Measurements from ENCODE around the gene ZNF664. TPM values are rescaled to one million over a fixed set of nuclear protein-coding genes. Genes with fewer than 3 reads are reported as not detected.

ZNF664 gene
- total RNA-seq, 1 donor = 18.5 TPM

GRCh38 chr12:124045671-124046455 is 72.8 kb downstream of the ZNF664 start:
- Histone ChIP-seq H3K4me1 (ENCODE audit: insufficient read depth, low read length) (no peaks in the 10 kb centered on the region), H3K4me3 (ENCODE audit: low read length) (no peak overlapping the region), H3K9me3 (ENCODE audit: low read depth, low read length) (peaks cover 6% of the 10 kb centered on the region), H3K27me3 (ENCODE audit: insufficient read depth, low read length) (no peaks in the 10 kb centered on the region)

DNA sequence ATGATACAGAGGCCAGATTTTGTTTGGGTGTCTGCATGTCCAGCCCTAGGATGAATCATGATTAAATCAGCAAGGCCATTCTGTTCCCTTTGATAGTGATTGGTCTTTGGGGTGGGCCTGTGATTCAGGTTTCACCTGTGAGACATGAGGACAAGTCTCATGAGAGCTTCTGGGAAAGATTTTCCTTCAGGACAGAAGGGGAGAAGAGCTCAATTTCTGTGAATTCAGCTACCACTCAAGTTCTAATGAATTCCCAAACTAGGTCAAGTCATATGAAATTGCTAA is 73.4 kb downstream of the ZNF664 start:
- H3K9me3 ChIP-seq (ENCODE audit: low read depth, low read length) = peaks cover 6% of the 10 kb centered on the region
- no peaks in the 10 kb centered on the region for H3K4me1 ChIP-seq (ENCODE audit: insufficient read depth, low read length)
- no peaks in the 10 kb centered on the region for H3K27me3 ChIP-seq (ENCODE audit: insufficient read depth, low read length)
- no peak overlapping the region for H3K4me3 ChIP-seq (ENCODE audit: low read length)

GRCh38 chr12:124047045-124047566 is 74.1 kb downstream of the ZNF664 start:
- Histone ChIP-seq H3K4me1 (ENCODE audit: insufficient read depth, low read length) (no peaks in the 10 kb centered on the region), H3K4me3 (ENCODE audit: low read length) (no peak overlapping the region), H3K27me3 (ENCODE audit: insufficient read depth, low read length) (no peaks in the 10 kb centered on the region), H3K9me3 (ENCODE audit: low read depth, low read length) (peaks cover 6% of the 10 kb centered on the region)

- H3K9me3 ChIP-seq (ENCODE audit: low read depth, low read length) = peaks cover 6% of the 10 kb centered on the region
- H3K27me3 ChIP-seq (ENCODE audit: insufficient read depth, low read length) = no peaks in the 10 kb centered on the region
- H3K4me3 ChIP-seq (ENCODE audit: low read length) = no peak overlapping the region
- no peaks in the 10 kb centered on the region for H3K4me1 ChIP-seq (ENCODE audit: insufficient read depth, low read length)
Measured at GRCh38 chr12:124049451-124050094, 76.6 kb downstream of the ZNF664 start.

GRCh38 chr12:124053851-124054250 is 80.8 kb downstream of the ZNF664 start:
- H3K9me3 ChIP-seq (ENCODE audit: low read depth, low read length) = no peaks in the 10 kb centered on the region

DNA sequence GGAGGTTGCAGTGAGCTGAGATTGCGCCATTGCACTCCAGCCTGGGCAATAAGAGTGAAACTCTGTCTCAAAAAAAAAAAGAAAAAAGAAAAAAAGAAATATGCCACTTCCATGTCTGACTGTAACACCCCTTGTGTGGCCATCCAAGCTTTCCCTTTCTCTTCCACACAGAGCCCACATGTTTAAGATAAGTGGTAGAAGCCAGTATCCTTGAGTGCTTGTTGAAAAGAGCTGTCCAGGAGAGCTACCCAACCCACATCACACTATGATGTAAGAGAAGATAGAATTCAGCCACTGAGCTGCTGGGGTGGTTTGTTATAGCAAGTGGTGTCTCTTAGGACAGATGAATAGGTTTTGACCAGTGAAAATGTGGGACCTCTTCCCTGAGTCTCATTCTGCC is 82.1 kb downstream of the ZNF664 start:
- no peaks in the 10 kb centered on the region for H3K9me3 ChIP-seq (ENCODE audit: low read depth, low read length)
- H3K4me3 ChIP-seq (ENCODE audit: low read length) = no peak overlapping the region

More at GRCh38 chr12:124053851-124054250, 80.8 kb downstream of the ZNF664 start:
- Histone ChIP-seq H3K27me3 (ENCODE audit: insufficient read depth, low read length) (no peaks in the 10 kb centered on the region), H3K4me1 (ENCODE audit: insufficient read depth, low read length) (no peaks in the 10 kb centered on the region), H3K4me3 (ENCODE audit: low read length) (no peak overlapping the region)

DNA sequence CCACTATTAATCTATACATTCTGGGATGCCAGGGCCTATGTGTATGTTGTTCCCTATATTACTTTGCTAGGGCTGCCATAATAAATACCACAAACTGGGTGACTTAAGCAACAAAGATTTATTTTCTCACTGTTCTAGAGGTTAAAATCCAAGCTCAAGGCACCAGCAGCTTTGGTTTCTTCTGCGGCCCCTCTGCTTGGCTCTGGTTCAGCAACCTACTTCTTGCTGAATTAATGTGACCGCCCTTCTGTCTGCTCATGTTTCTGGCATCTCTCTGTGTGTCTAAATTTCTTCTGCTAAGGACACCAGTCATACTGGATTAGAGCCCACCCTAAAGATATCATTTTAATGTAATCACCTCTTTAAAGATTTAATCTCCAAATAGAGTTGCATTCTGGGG is 84.7 kb downstream of the ZNF664 start:
- no peak overlapping the region for H3K4me3 ChIP-seq (ENCODE audit: low read length)
- no peaks in the 10 kb centered on the region for H3K4me1 ChIP-seq (ENCODE audit: insufficient read depth, low read length)
- no peaks in the 10 kb centered on the region for H3K27me3 ChIP-seq (ENCODE audit: insufficient read depth, low read length)
- H3K9me3 ChIP-seq (ENCODE audit: low read depth, low read length) = no peaks in the 10 kb centered on the region

More for the DNA sequence above, 82.1 kb downstream of the ZNF664 start:
- Histone ChIP-seq H3K4me1 (ENCODE audit: insufficient read depth, low read length) (no peaks in the 10 kb centered on the region), H3K27me3 (ENCODE audit: insufficient read depth, low read length) (no peaks in the 10 kb centered on the region)

GRCh38 chr12:124059752-124060151 is 86.7 kb downstream of the ZNF664 start:
- H3K4me3 ChIP-seq (ENCODE audit: low read length) = no peak overlapping the region
- H3K4me1 ChIP-seq (ENCODE audit: insufficient read depth, low read length) = no peaks in the 10 kb centered on the region
- no peaks in the 10 kb centered on the region for H3K9me3 ChIP-seq (ENCODE audit: low read depth, low read length)
- no peaks in the 10 kb centered on the region for H3K27me3 ChIP-seq (ENCODE audit: insufficient read depth, low read length)

Other genes with a start within 250 kb of the ZNF664 start
- 0.21 TPM for gene DNAH10, start 210.9 kb upstream of the ZNF664 start, total RNA-seq
- gene CCDC92, start 384 bp upstream of the ZNF664 start, total RNA-seq = 5.9 TPM

Data from mononuclear cell (primary cell).